H9 (cell line): Measurements from ENCODE around the gene CDH18. TPM values are rescaled to one million over a fixed set of nuclear protein-coding genes. Genes with fewer than 3 reads are reported as not detected.

Experiments used
- DNase-seq: peaks from one replicate; pipeline ENCODE4 v3.0.0-alpha.2; 2017
- H2AFZ ChIP-seq: one replicate; pipeline ENCODE4 v1.6.1; 2013; ENCODE audit warnings: mild to moderate bottlenecking, low read length, control low read depth, moderate library complexity
- H2AK5ac ChIP-seq: 2 replicates; pipeline ENCODE4 v1.6.1; 2013; ENCODE audit warnings: low read length, control low read depth, mixed read lengths; ENCODE audit not compliant: insufficient read length
- H2BK120ac ChIP-seq: one replicate; pipeline ENCODE4 v1.6.1; 2013; ENCODE audit warnings: low read depth, mild to moderate bottlenecking, low read length, control low read depth, inconsistent platforms; ENCODE audit not compliant: poor library complexity, severe bottlenecking
- H2BK12ac ChIP-seq: 2 replicates; pipeline ENCODE4 v1.6.1; 2013; ENCODE audit warnings: low read length, control low read depth, mixed read lengths, low read depth; ENCODE audit not compliant: insufficient read length
- H2BK15ac ChIP-seq: 2 replicates; pipeline ENCODE4 v1.6.1; 2013; ENCODE audit warnings: low read depth, low read length, control low read depth
- H2BK20ac ChIP-seq: one replicate; pipeline ENCODE4 v1.6.1; 2013; ENCODE audit warnings: low read depth, mild to moderate bottlenecking, low read length, control low read depth, inconsistent platforms; ENCODE audit not compliant: poor library complexity, severe bottlenecking
- H2BK5ac ChIP-seq: 2 replicates; pipeline ENCODE4 v1.6.1; 2013; ENCODE audit warnings: low read length, control low read depth, mixed read lengths; ENCODE audit not compliant: insufficient read length
- H3K14ac ChIP-seq: 2 replicates; pipeline ENCODE4 v1.6.1; 2013; ENCODE audit warnings: low read length, control low read depth; ENCODE audit not compliant: insufficient read depth
- H3K18ac ChIP-seq: 2 replicates; pipeline ENCODE4 v1.6.1; 2013; ENCODE audit warnings: low read depth, mild to moderate bottlenecking, mixed read lengths, low read length, control low read depth; ENCODE audit not compliant: insufficient read length
- H3K23ac ChIP-seq: 2 replicates; pipeline ENCODE4 v1.6.1; 2013; ENCODE audit warnings: low read length, control low read depth, mixed read lengths, low read depth; ENCODE audit not compliant: insufficient read length
- H3K23me2 ChIP-seq: 2 replicates; pipeline ENCODE4 v1.6.1; 2013; ENCODE audit warnings: low read depth, mild to moderate bottlenecking, mixed read lengths, low read length, control low read depth; ENCODE audit not compliant: insufficient read length, poor library complexity, severe bottlenecking
- H3K27ac ChIP-seq: 2 replicates; pipeline ENCODE4 v1.5.1; 2013; ENCODE audit warnings: low read length, control low read depth, mixed read lengths, low read depth; ENCODE audit not compliant: insufficient read length
- H3K27me3 ChIP-seq: 2 replicates; pipeline ENCODE4 v1.6.1; 2013; ENCODE audit warnings: low read length, control low read depth, inconsistent platforms; ENCODE audit not compliant: insufficient read depth
- H3K4ac ChIP-seq: 2 replicates; pipeline ENCODE4 v1.6.1; 2013; ENCODE audit warnings: low read depth, mild to moderate bottlenecking, control low read depth, inconsistent platforms, low read length, moderate library complexity
- H3K4me1 ChIP-seq: 2 replicates; pipeline ENCODE4 v1.6.1; 2013; ENCODE audit warnings: low read length, control low read depth, inconsistent platforms; ENCODE audit not compliant: insufficient read depth
- H3K4me2 ChIP-seq: 2 replicates; pipeline ENCODE4 v1.6.1; 2013; ENCODE audit warnings: low read length, control low read depth, mixed read lengths; ENCODE audit not compliant: insufficient read length, insufficient read depth
- H3K56ac ChIP-seq: 2 replicates; pipeline ENCODE4 v1.6.1; 2013; ENCODE audit warnings: low read depth, mild to moderate bottlenecking, mixed read lengths, low read length, control low read depth; ENCODE audit not compliant: insufficient read length
- H3K79me1 ChIP-seq: 2 replicates; pipeline ENCODE4 v1.6.1; 2013; ENCODE audit warnings: low read depth, mild to moderate bottlenecking, moderate library complexity, low read length, control low read depth, inconsistent platforms; ENCODE audit not compliant: insufficient read depth, poor library complexity, severe bottlenecking
- H3K79me2 ChIP-seq: 2 replicates; pipeline ENCODE4 v1.6.1; 2013; ENCODE audit warnings: low read length, control low read depth, inconsistent platforms; ENCODE audit not compliant: insufficient read depth
- H3K9ac ChIP-seq: 2 replicates; pipeline ENCODE4 v1.6.1; 2013; ENCODE audit warnings: low read length, control low read depth, mixed read lengths; ENCODE audit not compliant: insufficient read length; ENCODE audit errors: extremely low read depth
- H3K9me3 ChIP-seq: one replicate; pipeline ENCODE4 v1.6.1; 2013; ENCODE audit warnings: low read depth, low read length, inconsistent platforms; ENCODE audit not compliant: control insufficient read depth
- H3T11ph ChIP-seq: one replicate; pipeline ENCODE4 v1.6.1; 2013; ENCODE audit warnings: mild to moderate bottlenecking, low read length, control low read depth, inconsistent platforms
- H4K20me1 ChIP-seq: one replicate; pipeline ENCODE4 v1.6.1; 2013; ENCODE audit not compliant: control insufficient read depth, insufficient read length, insufficient read depth
- H4K5ac ChIP-seq: 2 replicates; pipeline ENCODE4 v1.6.1; 2013; ENCODE audit warnings: low read depth, mild to moderate bottlenecking, mixed read lengths, low read length, control low read depth; ENCODE audit not compliant: insufficient read length
- H4K8ac ChIP-seq: replicated peaks from 2 replicates; pipeline ENCODE4 v1.6.1; 2013; ENCODE audit warnings: low read length, control low read depth, mixed read lengths, low read depth; ENCODE audit not compliant: insufficient read length
- H4K91ac ChIP-seq: 2 replicates; pipeline ENCODE4 v1.6.1; 2013; ENCODE audit warnings: low read depth, mild to moderate bottlenecking, moderate library complexity, mixed read lengths, low read length, control low read depth; ENCODE audit not compliant: insufficient read length
- H3K27ac Mint-ChIP-seq, 3 experiments: 2 replicates in 2 of 3; 3 replicates in 1 of 3; pipeline ENCODE4 v1.8.0; 2020 to 2021; ENCODE audit warnings: mixed read lengths in 3 of 3, mild to moderate bottlenecking in 1 of 3, moderate library complexity in 1 of 3
- H3K27me3 Mint-ChIP-seq: 2 replicates; pipeline ENCODE4 v1.8.0; 2021; ENCODE audit warnings: low read depth, mild to moderate bottlenecking, moderate library complexity, mixed read lengths
- H3K36me3 Mint-ChIP-seq, 3 experiments: 2 replicates in 2 of 3; 3 replicates in 1 of 3; pipeline ENCODE4 v1.8.0; 2020 to 2021; ENCODE audit warnings: low read depth in 3 of 3, mixed read lengths in 3 of 3; ENCODE audit not compliant: insufficient read depth in 1 of 3
- H3K4me1 Mint-ChIP-seq, 2 experiments: 2 replicates each; pipeline ENCODE4 v1.8.0; 2020; ENCODE audit warnings: mixed read lengths in 2 of 2
- H3K4me3 Mint-ChIP-seq, 2 experiments: 2 replicates in 1 of 2; 3 replicates in 1 of 2; pipeline ENCODE4 v1.8.0; 2020 to 2021; ENCODE audit warnings: mild to moderate bottlenecking in 2 of 2, mixed read lengths in 2 of 2, moderate library complexity in 1 of 2
- H3K9me3 Mint-ChIP-seq, 2 experiments: 2 replicates in 1 of 2; 3 replicates in 1 of 2; pipeline ENCODE4 v1.8.0; 2020; ENCODE audit warnings: mild to moderate bottlenecking in 2 of 2, mixed read lengths in 2 of 2, moderate library complexity in 1 of 2
- CTCF ChIP-seq: fragments of 200-600 bp; sonication (generic); conservative IDR thresholded peaks from 3 replicates; pipeline ENCODE4 v1.8.0; 2021; ENCODE audit warnings: antibody characterized with exemption, mild to moderate bottlenecking
- WGBS: extraction: QIAGEN DNeasy Blood & Tissue Kit; methylation state at CpG from one replicate; pipeline ENCODE4 v1.1.7; 2013; ENCODE audit warnings: missing lambda C conversion rate, low lambda C conversion rate, mixed read lengths; ENCODE audit not compliant: insufficient read length; ENCODE audit errors: extremely low coverage; 5-methylcytosine and 5-hydroxymethylcytosine counted together
- total RNA-seq: library from RNA; stranded (reverse); gene quantifications from 2 replicates; pipeline ENCODE4 v1.2.1, GENCODE V29; 2021

CDH18 gene
- total RNA-seq, 1 experiment from 2014 or later: not detected

GRCh38 chr5:19519448-19519847, 468.6 kb downstream of the CDH18 start:
- Histone ChIP-seq H4K91ac (no peak overlapping the region), H3T11ph (no peak overlapping the region), H3K79me1 (no peaks in the 10 kb centered on the region), H2BK15ac (no peak overlapping the region), H3K79me2 (no peaks in the 10 kb centered on the region), H4K8ac (no peak overlapping the region), H4K20me1 (no peaks in the 10 kb centered on the region), H3K4me2 (no peak overlapping the region), H3K23ac (no peak overlapping the region), H3K27me3 (no peaks in the 10 kb centered on the region), H2AK5ac (no peak overlapping the region), H3K9me3 (no peaks in the 10 kb centered on the region), H2AFZ (no peak overlapping the region), H2BK5ac (no peak overlapping the region), H3K4ac (no peak overlapping the region), H3K14ac (no peak overlapping the region), H2BK12ac (no peak overlapping the region), H3K4me1 (no peaks in the 10 kb centered on the region), H3K56ac (no peak overlapping the region), H2BK120ac (no peak overlapping the region), H3K9ac (no peak overlapping the region), H3K27ac (no peak overlapping the region), H3K18ac (no peak overlapping the region), H2BK20ac (no peak overlapping the region), H3K23me2 (no peaks in the 10 kb centered on the region), H4K5ac (no peak overlapping the region)
- Mint-ChIP-seq H3K4me3 (no peak overlapping the region), H3K9me3 (peaks cover 5 to 7% of the 10 kb centered on the region in 2 experiments; a peak in 4 of 5 replicates), H3K27ac (no peak overlapping the region), H3K27me3 (no peaks in the 10 kb centered on the region), H3K4me1 (no peaks in the 10 kb centered on the region), H3K36me3 (no peaks in the 10 kb centered on the region; a peak in 2 of 7 replicates)
- no peak for TF ChIP-seq CTCF
- DNase-seq: no peak
- no CpG with 5 or more reads among the region's 2 CpGs for WGBS
